ENCODE measurements around the gene MAPKAPK5.

DNA sequence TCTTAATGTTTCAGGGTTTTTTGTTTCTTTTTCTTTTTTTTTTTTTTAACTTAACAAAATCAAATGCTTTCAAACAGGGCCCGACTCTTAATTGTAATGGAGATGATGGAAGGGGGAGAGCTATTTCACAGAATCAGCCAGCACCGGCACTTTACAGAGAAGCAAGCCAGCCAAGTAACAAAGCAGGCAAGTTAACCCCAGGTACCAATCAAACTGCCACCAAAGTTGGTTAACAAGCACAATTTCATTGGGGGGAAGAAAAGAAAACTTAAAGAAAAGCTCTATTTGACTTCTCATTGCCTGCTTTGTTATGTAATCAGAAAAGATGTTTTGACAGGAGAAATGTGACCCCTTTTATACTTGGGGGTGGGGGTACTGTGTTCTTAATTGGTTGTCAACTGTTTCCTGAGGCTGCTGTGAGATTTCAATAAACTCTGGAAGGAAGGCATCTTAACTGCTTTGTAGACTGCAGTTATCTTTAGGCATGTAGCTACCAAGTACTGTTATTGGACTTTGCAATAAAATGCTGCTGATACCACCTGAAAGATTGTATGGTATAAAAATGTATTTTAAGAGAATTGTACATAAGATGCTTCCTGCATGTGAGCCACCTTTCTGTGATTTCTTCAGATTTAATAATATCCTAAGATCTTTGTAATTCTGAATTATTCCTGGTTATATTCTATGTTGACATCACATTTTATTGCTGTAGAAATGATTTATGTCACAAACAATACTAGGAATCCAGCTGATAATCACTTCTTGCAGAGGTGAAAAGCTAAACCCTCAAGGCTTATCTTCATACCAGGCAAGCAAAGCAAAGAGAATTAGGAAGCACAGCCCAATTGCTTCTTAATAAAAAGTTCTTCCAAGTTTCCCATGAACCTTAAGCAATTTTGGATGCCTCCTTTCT, 26.9 kb downstream of the MAPKAPK5 start:
- TF ChIP-seq, protein P1, sequence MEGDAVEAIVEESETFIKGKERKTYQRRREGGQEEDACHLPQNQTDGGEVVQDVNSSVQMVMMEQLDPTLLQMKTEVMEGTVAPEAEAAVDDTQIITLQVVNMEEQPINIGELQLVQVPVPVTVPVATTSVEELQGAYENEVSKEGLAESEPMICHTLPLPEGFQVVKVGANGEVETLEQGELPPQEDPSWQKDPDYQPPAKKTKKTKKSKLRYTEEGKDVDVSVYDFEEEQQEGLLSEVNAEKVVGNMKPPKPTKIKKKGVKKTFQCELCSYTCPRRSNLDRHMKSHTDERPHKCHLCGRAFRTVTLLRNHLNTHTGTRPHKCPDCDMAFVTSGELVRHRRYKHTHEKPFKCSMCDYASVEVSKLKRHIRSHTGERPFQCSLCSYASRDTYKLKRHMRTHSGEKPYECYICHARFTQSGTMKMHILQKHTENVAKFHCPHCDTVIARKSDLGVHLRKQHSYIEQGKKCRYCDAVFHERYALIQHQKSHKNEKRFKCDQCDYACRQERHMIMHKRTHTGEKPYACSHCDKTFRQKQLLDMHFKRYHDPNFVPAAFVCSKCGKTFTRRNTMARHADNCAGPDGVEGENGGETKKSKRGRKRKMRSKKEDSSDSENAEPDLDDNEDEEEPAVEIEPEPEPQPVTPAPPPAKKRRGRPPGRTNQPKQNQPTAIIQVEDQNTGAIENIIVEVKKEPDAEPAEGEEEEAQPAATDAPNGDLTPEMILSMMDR (conservative IDR thresholded peaks at IDR 0.05): no peak
- TF ChIP-seq ZFX (IDR thresholded peaks at IDR 0.05): no peak

All from C4-2B (cell line).